Dedifferentiated amniotic fluid mesenchymal stem cell (primary cell): Measurements from ENCODE around the gene NDC1.
"Not testable (repeated sequence)": the region's sequence is repeated elsewhere in the genome, so short reads cannot be mapped to it uniquely, and the experiment has no call there.

Experiments
- DNase-seq: peaks from one replicate; pipeline ENCODE4 v3.0.0-alpha.2; 2016; ENCODE audit errors: extremely low spot score

NDC1 gene, protein sequence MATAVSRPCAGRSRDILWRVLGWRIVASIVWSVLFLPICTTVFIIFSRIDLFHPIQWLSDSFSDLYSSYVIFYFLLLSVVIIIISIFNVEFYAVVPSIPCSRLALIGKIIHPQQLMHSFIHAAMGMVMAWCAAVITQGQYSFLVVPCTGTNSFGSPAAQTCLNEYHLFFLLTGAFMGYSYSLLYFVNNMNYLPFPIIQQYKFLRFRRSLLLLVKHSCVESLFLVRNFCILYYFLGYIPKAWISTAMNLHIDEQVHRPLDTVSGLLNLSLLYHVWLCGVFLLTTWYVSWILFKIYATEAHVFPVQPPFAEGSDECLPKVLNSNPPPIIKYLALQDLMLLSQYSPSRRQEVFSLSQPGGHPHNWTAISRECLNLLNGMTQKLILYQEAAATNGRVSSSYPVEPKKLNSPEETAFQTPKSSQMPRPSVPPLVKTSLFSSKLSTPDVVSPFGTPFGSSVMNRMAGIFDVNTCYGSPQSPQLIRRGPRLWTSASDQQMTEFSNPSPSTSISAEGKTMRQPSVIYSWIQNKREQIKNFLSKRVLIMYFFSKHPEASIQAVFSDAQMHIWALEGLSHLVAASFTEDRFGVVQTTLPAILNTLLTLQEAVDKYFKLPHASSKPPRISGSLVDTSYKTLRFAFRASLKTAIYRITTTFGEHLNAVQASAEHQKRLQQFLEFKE

GRCh38 chr1:53837924-53838653 lies at the start of gene NDC1:
Gene NDC1 (minus strand): TSS chr1:53838296. CDS start chr1:53838261, 35 bp downstream.
- DNase-seq = peak; percentile 96

GRCh38 chr1:53883600-53883999 lies 45.5 kb upstream of the NDC1 start:
- DNase-seq = not testable (repeated sequence)

GRCh38 chr1:53881853-53882252 lies 43.8 kb upstream of the NDC1 start:
- not testable (repeated sequence) for DNase-seq

GRCh38 chr1:53878492-53879105 lies 40.5 kb upstream of the NDC1 start:
- peak; percentile 57 for DNase-seq

DNA sequence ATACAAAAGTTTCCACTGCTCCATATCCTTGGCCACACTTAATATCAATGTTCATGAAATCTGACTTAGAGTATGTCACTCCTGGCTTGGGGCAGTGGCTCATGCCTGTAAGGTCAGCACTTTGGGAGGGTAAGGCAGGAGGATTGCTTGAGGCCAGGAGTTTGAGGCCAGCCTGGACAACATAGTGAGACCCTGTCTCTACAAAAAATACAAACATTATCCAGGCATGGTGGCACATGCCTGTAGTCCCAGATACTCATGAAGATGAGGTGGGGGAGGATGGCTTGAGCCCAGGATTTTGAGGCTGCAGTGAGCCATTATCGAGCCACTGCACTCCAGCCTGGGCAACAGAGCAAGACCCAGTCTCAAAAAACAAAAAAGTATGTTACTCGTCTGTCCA lies 37.1 kb upstream of the NDC1 start:
- not testable (repeated sequence) for DNase-seq

DNA sequence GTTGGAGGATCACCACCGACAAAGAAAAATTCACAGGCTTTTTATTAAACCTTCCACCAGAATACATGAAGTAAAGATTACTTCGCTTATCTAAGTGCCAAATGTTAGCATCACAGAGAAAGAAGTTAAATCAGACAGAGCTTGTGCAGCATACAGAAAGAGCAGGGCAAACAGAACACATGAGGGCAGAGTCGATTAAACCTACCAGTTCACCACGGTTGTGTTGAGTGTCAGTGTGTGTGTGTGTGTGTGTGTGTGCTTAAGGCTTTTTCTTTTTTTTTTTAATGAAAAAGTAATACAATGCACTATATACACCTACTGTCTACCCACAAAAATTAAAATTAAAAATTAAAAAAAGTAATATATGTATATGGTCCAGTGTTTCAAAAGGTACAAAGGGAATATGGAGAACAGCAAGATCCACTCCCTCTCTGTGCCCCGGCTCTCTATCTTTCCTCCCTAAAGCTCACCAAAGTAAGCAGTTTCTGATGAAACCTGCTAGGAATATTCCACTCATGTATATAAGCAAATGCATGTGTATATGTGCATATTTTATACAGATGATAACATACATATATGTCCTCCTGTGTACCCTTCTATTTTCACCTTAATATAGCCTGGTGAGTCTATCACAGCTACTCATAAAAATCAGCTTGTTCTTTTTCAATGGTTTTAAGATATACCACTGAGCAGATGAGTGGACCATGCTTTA lies 33.8 kb upstream of the NDC1 start:
- DNase-seq = no peak

GRCh38 chr1:53871221-53871620 lies 33.1 kb upstream of the NDC1 start:
- peak; percentile 19 for DNase-seq

GRCh38 chr1:53869454-53870117 lies 31.5 kb upstream of the NDC1 start:
- no peak for DNase-seq

DNA sequence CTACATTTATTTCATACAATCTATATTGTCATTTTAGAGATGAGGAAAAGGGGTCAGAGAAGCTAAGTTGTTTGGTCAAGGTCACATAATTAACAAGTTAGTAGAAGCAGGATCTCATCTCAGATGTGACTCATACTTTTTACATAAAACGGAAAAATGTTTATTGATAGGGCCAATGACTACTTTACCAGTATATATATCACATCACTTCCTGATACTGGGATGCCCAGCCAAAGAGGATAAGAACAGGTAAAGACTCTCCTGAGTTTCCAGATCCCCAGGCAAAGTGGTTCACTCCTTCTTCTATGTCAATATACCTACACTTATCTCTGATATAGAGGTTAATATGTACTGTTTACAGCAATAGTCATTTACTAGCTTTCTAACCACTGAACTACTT lies 30.5 kb upstream of the NDC1 start:
- DNase-seq = no peak

GRCh38 chr1:53862507-53862906 lies 24.4 kb upstream of the NDC1 start:
- DNase-seq = no peak

DNA sequence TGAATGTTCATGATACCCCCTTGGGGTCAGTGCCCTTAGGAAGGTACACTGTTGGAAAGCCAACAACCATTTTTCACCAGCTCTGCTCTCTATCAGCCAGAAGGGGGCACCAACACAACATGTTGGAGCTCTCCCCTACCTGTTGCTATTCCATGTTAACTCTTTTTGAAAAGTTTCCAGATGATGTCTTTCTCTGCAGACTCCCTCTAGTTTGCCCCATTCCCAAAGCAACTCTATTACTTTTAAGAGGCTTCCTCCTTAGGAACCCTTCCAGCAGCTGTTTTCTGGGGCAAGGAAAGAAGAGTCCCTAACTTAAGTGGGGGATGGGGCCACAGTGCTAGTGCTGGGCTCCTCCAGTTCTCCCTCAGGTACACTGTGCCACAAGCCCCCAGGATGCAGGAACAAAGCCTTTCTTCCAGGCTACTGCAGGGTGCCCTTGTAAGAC lies 22.9 kb upstream of the NDC1 start:
- peak; percentile 33 for DNase-seq

GRCh38 chr1:53851571-53852285 lies 13.6 kb upstream of the NDC1 start:
- DNase-seq = no peak

DNA sequence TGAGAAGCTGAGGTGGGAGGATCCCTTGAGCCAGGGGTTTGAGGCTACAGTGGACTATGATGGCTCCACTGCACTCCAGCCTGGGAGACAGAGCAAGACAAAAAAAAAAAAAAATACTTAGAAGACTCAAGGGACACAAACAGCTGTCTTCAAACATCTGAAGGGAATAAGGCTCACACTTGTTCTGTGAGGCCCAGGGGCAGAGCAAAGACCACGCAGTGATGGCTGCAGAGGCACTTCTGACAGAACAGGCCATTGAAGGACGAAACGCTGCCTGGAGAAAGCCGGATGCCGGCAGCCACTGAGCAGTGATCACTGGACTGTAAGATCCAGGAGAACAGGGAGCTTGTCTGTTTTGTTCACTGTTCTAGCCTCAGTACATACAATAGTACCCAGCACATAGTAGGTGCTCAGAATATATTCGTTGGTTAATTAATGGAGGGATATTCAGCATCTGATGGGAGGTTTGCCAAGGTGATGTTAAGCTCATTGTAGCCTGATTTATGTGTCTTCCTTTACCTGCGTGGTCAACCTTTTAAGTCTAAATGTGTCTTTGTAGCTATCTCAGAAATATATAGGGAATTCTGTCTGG lies 12.1 kb upstream of the NDC1 start:
- no peak for DNase-seq

DNA sequence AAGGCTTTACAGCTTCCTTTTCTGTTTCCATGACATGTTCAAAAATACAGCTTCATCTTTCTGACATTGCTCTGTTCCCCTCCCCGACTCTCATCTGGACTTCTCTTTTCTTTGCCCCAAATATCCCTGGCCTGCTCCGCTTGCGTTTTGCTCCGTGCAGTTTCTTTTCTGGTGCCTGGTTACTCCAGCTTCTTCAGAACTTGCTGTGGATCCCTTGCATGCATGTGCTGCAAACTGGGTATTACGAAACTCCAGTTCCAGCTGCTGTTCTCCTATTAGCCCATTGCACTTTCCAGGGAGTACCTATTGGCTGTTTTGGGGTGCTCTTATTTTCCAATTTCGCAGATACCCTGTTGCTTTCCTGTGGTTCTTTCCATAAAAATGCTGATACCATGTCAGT lies 9.9 kb upstream of the NDC1 start:
- no peak for DNase-seq

DNA sequence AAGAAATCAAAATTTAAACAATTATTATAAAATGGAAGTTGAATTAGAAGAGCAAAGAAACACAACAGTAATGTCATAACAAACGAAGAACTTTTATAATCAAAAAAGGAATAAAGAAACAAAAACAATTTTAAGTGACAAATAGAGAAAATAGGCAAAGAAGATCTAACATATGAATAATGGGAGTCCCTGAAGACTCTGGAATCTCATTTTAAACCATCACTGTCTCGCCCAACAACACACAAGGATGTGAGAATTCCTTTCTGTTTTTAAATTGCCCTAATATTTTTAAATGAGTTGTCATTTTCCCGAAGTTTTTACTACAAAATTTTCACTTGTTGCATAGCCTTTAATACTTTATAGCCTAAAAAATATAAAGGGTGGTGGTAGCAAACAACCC lies 4.3 kb upstream of the NDC1 start:
- DNase-seq = no peak

DNA sequence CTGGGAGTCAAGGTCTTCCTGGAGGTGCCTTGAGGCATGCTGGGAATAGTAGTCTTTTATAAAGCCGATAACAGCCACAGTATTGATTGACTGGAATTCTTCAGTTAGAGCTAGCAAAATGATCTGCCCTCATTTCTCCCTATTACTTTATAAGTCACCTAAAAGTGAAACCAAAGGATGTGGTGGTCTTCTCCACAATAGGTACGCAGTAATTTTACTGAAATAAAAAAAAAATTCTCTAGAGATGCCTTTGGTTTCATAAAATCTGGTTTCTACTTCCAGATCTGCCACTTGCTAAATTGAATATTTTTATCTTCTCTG lies 518 bp upstream of the NDC1 start:
- no peak for DNase-seq

GRCh38 chr1:53837646-53837923 lies 511 bp downstream of the NDC1 start:
- no peak for DNase-seq

DNA sequence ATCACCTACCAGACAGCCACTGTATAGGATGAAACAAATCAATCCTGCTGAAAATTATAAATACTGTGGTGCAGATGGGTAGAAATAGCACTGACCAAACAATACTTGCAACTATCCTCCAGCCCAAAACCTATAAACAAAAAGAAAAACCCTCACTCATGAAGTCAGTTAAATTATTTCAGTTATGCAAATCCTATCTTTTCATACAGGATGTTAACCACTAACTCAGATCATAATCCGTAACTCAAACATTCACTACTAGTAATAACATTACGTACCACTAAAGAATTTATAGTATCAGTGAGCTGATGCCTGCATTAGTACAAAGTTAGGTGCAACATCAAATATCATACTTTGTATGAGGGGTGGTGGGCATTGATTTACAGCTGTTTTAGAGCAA lies 2.6 kb downstream of the NDC1 start:
- no peak for DNase-seq

- DNase-seq = no peak
These were observed 3.3 kb downstream of the NDC1 start for GRCh38 chr1:53834776-53835175.

- DNase-seq = no peak
These were observed 4.7 kb downstream of the NDC1 start for GRCh38 chr1:53833393-53833792.
